ENCODE data around the gene VHLL. TPM values are rescaled to one million over a fixed set of nuclear protein-coding genes. Genes with fewer than 3 reads are reported as not detected.
A peak's percentile ranks its signal among the peaks of the same experiment; 100 is the strongest.

Gene VHLL
- total RNA-seq, 1 experiment from 2014 or later, result not detected

GRCh38 chr1:156282479-156283222 is 16.5 kb downstream of the VHLL start, which contains the start of gene SMG5 (continued):
- TF ChIP-seq AFF4 (CRISPR knock-in tag; IDR thresholded peaks at IDR 0.05; ENCODE audit: borderline replicate concordance) (peak; percentile 72; the same call in 1 of the 2 replicates), HMGXB4 (CRISPR knock-in tag; IDR thresholded peaks at IDR 0.05) (peak; percentile 53; the same call in 1 of the 2 replicates), SMAD3 (CRISPR knock-in tag; IDR thresholded peaks at IDR 0.05; ENCODE audit: borderline replicate concordance) (peak; percentile 14; the same call in 1 of the 2 replicates), CREM (CRISPR knock-in tag; IDR thresholded peaks at IDR 0.05) (peak; percentile 58; the same call in 1 of the 2 replicates), USF1 (CRISPR knock-in tag; IDR thresholded peaks at IDR 0.05) (peak; percentile 41), CBFB (CRISPR knock-in tag; IDR thresholded peaks at IDR 0.05; ENCODE audit: low read depth) (peak; percentile 88; the same call in 1 of the 2 replicates), ZNF416 (CRISPR knock-in tag; IDR thresholded peaks at IDR 0.05) (peak; percentile 84; the same call in 1 of the 2 replicates), ZNF232 (CRISPR knock-in tag; IDR thresholded peaks at IDR 0.05) (no peak), SP1 (CRISPR knock-in tag; conservative IDR thresholded peaks at IDR 0.05) (peak; percentile 92), ZNF281 (CRISPR knock-in tag; IDR thresholded peaks at IDR 0.05) (0 out of 2 replicates have a peak, but pooled peaks have one; percentile 17), NFYB (CRISPR knock-in tag; conservative IDR thresholded peaks at IDR 0.05; ENCODE audit: low read depth) (peak; percentile 45), ZNF396 (CRISPR knock-in tag; IDR thresholded peaks at IDR 0.05; ENCODE audit: borderline replicate concordance) (no peak), ZBTB43 (CRISPR knock-in tag; IDR thresholded peaks at IDR 0.05) (peak; percentile 80; the same call in 1 of the 2 replicates)
- TF ChIP-seq, protein P1, sequence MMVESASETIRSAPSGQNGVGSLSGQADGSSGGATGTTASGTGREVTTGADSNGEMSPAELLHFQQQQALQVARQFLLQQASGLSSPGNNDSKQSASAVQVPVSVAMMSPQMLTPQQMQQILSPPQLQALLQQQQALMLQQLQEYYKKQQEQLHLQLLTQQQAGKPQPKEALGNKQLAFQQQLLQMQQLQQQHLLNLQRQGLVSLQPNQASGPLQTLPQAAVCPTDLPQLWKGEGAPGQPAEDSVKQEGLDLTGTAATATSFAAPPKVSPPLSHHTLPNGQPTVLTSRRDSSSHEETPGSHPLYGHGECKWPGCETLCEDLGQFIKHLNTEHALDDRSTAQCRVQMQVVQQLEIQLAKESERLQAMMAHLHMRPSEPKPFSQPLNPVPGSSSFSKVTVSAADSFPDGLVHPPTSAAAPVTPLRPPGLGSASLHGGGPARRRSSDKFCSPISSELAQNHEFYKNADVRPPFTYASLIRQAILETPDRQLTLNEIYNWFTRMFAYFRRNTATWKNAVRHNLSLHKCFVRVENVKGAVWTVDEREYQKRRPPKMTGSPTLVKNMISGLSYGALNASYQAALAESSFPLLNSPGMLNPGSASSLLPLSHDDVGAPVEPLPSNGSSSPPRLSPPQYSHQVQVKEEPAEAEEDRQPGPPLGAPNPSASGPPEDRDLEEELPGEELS (CRISPR knock-in tag; IDR thresholded peaks at IDR 0.05), result peak; percentile 78; the same call in 1 of the 2 replicates
- TF ChIP-seq, protein P2, sequence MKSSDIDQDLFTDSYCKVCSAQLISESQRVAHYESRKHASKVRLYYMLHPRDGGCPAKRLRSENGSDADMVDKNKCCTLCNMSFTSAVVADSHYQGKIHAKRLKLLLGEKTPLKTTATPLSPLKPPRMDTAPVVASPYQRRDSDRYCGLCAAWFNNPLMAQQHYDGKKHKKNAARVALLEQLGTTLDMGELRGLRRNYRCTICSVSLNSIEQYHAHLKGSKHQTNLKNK (CRISPR knock-in tag; IDR thresholded peaks at IDR 0.05), result no peak

All from WTC11 (cell line).